Activated CD8-positive, alpha-beta T cell treated with anti-CD3 and anti-CD28 coated beads for 36 hours (primary cell): Measurements from ENCODE around the gene AGFG2. TPM values are rescaled to one million over a fixed set of nuclear protein-coding genes. Genes with fewer than 3 reads are reported as not detected.
A peak's percentile ranks its signal among the peaks of the same experiment; 100 is the strongest.

Experiments
- ATAC-seq: fragments of 200-7000 bp; cut with Tn5 transposase; one replicate; pipeline ENCODE4 v1.10.0; 2021; ENCODE audit warnings: mild to moderate bottlenecking, moderate library complexity
- CTCF ChIA-PET: fragments of 350-600 bp; sonication (Branson Sonifier 250); formaldehyde crosslinking; loops from one replicate; lab custom pipeline; 2021; ENCODE audit warnings: antibody characterized with exemption; lab: Charles Lee
- POLR2A ChIA-PET: fragments of 350-600 bp; sonication (Branson Sonifier 250); formaldehyde crosslinking; loops from one replicate; lab custom pipeline; 2021; ENCODE audit warnings: antibody characterized with exemption; lab: Charles Lee
- DNase-seq: peaks from one replicate; pipeline ENCODE4 v3.0.0-alpha.2; 2020
- H3K27ac Mint-ChIP-seq: one replicate; pipeline ENCODE4 v1.8.0; 2021; ENCODE audit warnings: mild to moderate bottlenecking, mixed read lengths
- H3K27me3 Mint-ChIP-seq: one replicate; pipeline ENCODE4 v1.8.0; 2021; ENCODE audit warnings: mixed read lengths
- H3K36me3 Mint-ChIP-seq: one replicate; pipeline ENCODE4 v1.8.0; 2021; ENCODE audit warnings: low read depth, mixed read lengths
- H3K4me1 Mint-ChIP-seq: one replicate; pipeline ENCODE4 v1.8.0; 2021; ENCODE audit warnings: low read depth, mixed read lengths
- H3K4me3 Mint-ChIP-seq: one replicate; pipeline ENCODE4 v1.8.0; 2021; ENCODE audit warnings: mild to moderate bottlenecking, moderate library complexity, mixed read lengths
- H3K9me3 Mint-ChIP-seq: one replicate; pipeline ENCODE4 v1.8.0; 2021; ENCODE audit warnings: mixed read lengths
- intact Hi-C: fragments of 100-400 bp; cut with micrococcal nuclease; formaldehyde crosslinking; loops from one replicate; pipeline ENCODE4 v1.10.0; 2022
- total RNA-seq, 2 experiments: library from RNA; stranded (reverse); gene quantifications; one replicate each; pipeline ENCODE4 v1.2.3, GENCODE V29; 2021
- TF ChIP-seq, protein P1 (sequence below): fragments of 200-600 bp; IDR thresholded peaks from one replicate; pipeline ENCODE4 v1.8.0; 2022; ENCODE audit warnings: antibody characterized with exemption, mild to moderate bottlenecking

The AGFG2 gene
- total RNA-seq, 2 experiments from 2014 or later = 45.6 to 45.8 TPM

DNA sequence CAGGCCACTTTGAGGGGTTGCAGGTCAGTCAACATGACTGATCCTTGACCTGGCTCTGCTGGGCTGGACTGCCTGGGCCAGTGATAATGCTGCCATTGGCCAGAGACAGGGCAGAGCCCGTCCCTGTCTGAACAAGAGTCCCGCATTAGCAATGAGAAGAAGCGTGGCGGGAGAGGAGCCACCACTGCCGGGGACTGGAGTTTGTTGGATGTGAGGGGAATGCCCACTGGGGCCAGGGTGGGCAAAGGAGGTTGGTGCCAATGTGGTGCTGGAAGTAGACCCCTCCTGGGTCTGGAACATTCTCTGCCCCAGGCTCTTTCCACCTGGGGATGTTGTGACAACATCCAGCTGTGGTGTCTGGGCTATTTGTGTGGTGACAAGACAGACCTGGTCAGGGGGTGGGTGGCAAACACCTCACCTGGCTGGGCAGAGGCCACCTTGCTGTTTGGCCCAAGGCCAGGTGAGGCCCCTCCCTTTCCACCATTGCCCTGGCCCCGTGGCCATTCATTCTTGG lies 27.1 kb downstream of the AGFG2 start:
- no peak overlapping the region for H3K4me3 Mint-ChIP-seq
- TF ChIP-seq, protein P1, sequence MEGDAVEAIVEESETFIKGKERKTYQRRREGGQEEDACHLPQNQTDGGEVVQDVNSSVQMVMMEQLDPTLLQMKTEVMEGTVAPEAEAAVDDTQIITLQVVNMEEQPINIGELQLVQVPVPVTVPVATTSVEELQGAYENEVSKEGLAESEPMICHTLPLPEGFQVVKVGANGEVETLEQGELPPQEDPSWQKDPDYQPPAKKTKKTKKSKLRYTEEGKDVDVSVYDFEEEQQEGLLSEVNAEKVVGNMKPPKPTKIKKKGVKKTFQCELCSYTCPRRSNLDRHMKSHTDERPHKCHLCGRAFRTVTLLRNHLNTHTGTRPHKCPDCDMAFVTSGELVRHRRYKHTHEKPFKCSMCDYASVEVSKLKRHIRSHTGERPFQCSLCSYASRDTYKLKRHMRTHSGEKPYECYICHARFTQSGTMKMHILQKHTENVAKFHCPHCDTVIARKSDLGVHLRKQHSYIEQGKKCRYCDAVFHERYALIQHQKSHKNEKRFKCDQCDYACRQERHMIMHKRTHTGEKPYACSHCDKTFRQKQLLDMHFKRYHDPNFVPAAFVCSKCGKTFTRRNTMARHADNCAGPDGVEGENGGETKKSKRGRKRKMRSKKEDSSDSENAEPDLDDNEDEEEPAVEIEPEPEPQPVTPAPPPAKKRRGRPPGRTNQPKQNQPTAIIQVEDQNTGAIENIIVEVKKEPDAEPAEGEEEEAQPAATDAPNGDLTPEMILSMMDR = no peak
- H3K27ac Mint-ChIP-seq = peak overlapping the region; percentile 26
- DNase-seq (no peak), ATAC-seq (no peak)
- H3K4me1 Mint-ChIP-seq = peaks cover 32% of the 10 kb centered on the region
- ChIA-PET CTCF (interaction anchor here (0.7 to 4.7 kb wide), 10 partner anchors 12 to 160 kb away, joined by 3 to 39 read pairs (median 12); partner anchors contain the start of genes FBXO24, LRCH4 and TSC22D4), POLR2A (interaction anchor here (0.6 to 2.6 kb wide), 6 partner anchors 17 to 1033 kb away, joined by 3 to 7 read pairs (median 3); partner anchors contain the start of gene MOSPD3)
- intact Hi-C loops = no loop called here
- H3K36me3 Mint-ChIP-seq = peaks cover 14% of the 10 kb centered on the region
- no peaks in the 10 kb centered on the region for H3K27me3 Mint-ChIP-seq
- no peaks in the 10 kb centered on the region for H3K9me3 Mint-ChIP-seq

DNA sequence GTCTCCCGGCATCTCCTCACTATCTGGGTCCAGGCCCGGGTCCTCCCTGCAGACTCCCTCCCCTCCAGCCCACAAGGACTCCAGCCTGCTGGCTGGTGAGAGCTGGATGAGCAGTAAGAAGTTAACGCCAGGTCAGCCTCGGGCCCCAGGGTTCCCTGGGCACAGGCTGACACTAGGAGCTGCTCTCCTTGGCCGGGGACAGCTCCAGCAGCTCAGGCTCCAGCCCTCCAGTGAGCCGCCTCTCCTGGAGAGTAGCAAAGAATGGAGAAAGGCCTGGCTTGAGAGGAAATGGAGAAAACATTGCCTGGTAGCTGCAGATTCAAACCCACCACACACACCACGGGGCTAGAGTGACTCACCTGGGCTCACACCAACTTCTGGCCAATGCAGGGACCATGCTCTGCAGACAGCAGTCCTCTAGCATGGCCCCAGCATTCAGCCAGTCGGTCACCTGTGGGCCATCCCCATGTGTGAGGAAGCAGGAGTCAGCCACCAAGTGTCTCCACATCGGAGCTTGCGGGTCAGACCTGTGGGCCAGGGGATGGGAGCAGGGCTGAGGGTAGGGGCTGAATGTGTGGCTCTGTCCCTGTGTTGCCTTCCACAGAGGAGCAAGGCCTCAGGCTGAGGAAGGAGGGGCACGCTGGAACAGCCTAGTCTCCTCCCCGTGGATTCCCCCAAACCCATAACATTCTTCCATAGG lies 28.2 kb downstream of the AGFG2 start:
- TF ChIP-seq, protein P1 = no peak
- intact Hi-C loops = no loop called here
- H3K4me1 Mint-ChIP-seq = peaks cover 43% of the 10 kb centered on the region
- peak; percentile 21 for DNase-seq
- H3K4me3 Mint-ChIP-seq = no peak overlapping the region
- peaks cover 15% of the 10 kb centered on the region for H3K36me3 Mint-ChIP-seq
- no peaks in the 10 kb centered on the region for H3K27me3 Mint-ChIP-seq
- CTCF ChIA-PET = interaction anchor here (0.7 to 4.4 kb wide), 6 partner anchors 13 to 124 kb away, joined by 3 to 30 read pairs (median 4); no protein-coding TSS in a partner anchor
- POLR2A ChIA-PET = interaction anchor here (0.6 to 3.6 kb wide), 7 partner anchors 8 to 1034 kb away, joined by 3 to 22 read pairs (median 3); partner anchors contain the start of genes FBXO24, LRCH4 and MOSPD3
- peak overlapping the region; percentile 69 for H3K27ac Mint-ChIP-seq
- no peak for ATAC-seq
- no peaks in the 10 kb centered on the region for H3K9me3 Mint-ChIP-seq

DNA sequence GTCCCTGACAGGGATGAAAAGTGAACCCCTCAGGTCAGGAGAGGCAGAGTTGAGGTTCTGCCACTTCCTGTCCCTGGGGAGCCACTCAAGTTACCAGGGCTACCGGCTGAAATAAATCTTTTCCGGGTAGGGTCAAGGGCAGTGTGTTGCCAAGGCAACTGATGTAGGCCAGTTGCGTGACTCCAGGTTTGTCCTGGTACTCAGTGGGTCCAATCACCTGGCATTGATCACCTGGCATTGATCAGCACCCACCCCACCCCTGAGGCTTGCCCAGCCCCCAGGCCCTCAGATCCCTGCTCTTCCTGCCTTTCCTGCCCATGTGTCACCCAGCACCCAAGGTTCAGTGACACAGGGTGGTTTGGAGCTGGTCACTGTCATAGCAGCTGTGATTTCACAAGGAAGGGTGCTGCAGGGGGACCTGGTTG lies 28.8 kb downstream of the AGFG2 start:
- POLR2A ChIA-PET = interaction anchor here (1.3 to 3.6 kb wide), 3 partner anchors 8 to 45 kb away, joined by 3 to 22 read pairs (median 4); partner anchors contain the start of genes FBXO24, LRCH4 and MOSPD3
- no peak for DNase-seq

DNA sequence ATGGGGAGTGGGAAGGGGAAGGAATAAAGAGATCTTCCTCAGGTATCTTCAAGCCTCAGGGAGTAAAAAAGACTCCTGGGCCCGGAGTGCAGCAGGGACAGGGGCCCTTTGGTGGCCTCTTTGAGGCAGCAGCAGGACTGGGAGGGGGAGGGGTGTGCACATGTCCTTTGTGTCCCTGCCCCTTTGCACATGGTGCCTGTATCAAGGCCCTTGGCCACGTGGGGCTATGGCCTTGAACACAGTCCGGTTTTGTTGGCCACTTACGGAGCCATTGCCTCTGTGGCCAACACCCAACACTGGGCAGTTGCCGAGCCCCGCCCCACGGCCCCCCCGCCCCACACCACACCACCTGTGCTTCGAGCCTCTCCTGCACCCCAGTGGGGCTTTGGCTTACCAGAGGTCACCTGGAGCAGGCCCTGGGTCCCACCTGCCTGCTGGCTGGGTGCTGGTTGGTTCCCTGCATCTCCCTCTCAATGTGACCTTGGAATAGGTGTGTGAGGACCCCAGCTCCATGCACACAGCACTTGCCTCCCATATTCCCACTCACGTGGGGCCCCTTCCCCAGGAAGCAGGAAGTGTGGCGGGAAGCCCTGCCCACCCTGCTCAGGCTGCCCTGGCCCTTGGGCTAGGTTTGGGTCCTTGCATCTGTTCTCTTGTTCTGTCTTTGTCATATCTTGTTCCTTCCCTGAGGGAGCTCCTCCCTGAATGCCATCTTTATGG lies 29.3 kb downstream of the AGFG2 start:
- H3K9me3 Mint-ChIP-seq = no peaks in the 10 kb centered on the region
- no peaks in the 10 kb centered on the region for H3K27me3 Mint-ChIP-seq
- peaks cover 46% of the 10 kb centered on the region for H3K4me1 Mint-ChIP-seq
- H3K36me3 Mint-ChIP-seq = peaks cover 15% of the 10 kb centered on the region
- intact Hi-C loops = no loop called here
- ATAC-seq (no peak), DNase-seq (peak; percentile 22)
- no peak overlapping the region for H3K4me3 Mint-ChIP-seq
- ChIA-PET POLR2A (interaction anchor here (0.6 to 3.6 kb wide), 5 partner anchors 9 to 138 kb away, joined by 3 to 22 read pairs (median 3); partner anchors contain the start of genes FBXO24, LRCH4 and MEPCE), CTCF (interaction anchor here (0.8 to 1.8 kb wide), 8 partner anchors 9 to 90 kb away, joined by 3 to 10 read pairs (median 4); no protein-coding TSS in a partner anchor)
- TF ChIP-seq, protein P1 = no peak
- H3K27ac Mint-ChIP-seq = no peak overlapping the region

More for the DNA sequence above, 28.8 kb downstream of the AGFG2 start:
- intact Hi-C loops = no loop called here
- ATAC-seq = no peak
- H3K4me3 Mint-ChIP-seq = no peak overlapping the region
- CTCF ChIA-PET = interaction anchor here (0.7 to 4.4 kb wide), 4 partner anchors 8 to 85 kb away, joined by 3 to 30 read pairs (median 7); no protein-coding TSS in a partner anchor
- TF ChIP-seq, protein P1 = no peak
- peaks cover 15% of the 10 kb centered on the region for H3K36me3 Mint-ChIP-seq
- H3K27ac Mint-ChIP-seq = peak overlapping the region; percentile 69
- H3K4me1 Mint-ChIP-seq = peaks cover 46% of the 10 kb centered on the region
- H3K9me3 Mint-ChIP-seq = no peaks in the 10 kb centered on the region
- no peaks in the 10 kb centered on the region for H3K27me3 Mint-ChIP-seq
